ENCODE results near the gene RNFT2.
"Not testable (repeated sequence)": the region's sequence is repeated elsewhere in the genome, so short reads cannot be mapped to it uniquely, and the experiment has no call there.

RNFT2 gene

GRCh38 chr12:116731801-116732200, 6.3 kb upstream of the RNFT2 start:
- DNase-seq (ENCODE audit: low read depth), result no peak
- no peak overlapping the region for H3K4me3 ChIP-seq (ENCODE audit: low read length)
- TF ChIP-seq CTCF (conservative IDR thresholded peaks at IDR 0.05; ENCODE audit: low read length), result no peak

- H3K4me3 ChIP-seq (ENCODE audit: low read length), result no peak overlapping the region
- DNase-seq (ENCODE audit: low read depth), result no peak
- TF ChIP-seq CTCF (conservative IDR thresholded peaks at IDR 0.05; ENCODE audit: low read length), result no peak
Measured at GRCh38 chr12:116734156-116734768, 3.9 kb upstream of the RNFT2 start.

GRCh38 chr12:116735084-116735483, 3.0 kb upstream of the RNFT2 start:
- no peak for DNase-seq (ENCODE audit: low read depth)
- TF ChIP-seq CTCF (conservative IDR thresholded peaks at IDR 0.05; ENCODE audit: low read length), result no peak
- no peak overlapping the region for H3K4me3 ChIP-seq (ENCODE audit: low read length)

GRCh38 chr12:116735951-116736599, 2.0 kb upstream of the RNFT2 start:
- peak overlapping the region; percentile 4 for H3K4me3 ChIP-seq (ENCODE audit: low read length)
- no peak for TF ChIP-seq CTCF (conservative IDR thresholded peaks at IDR 0.05; ENCODE audit: low read length)
- DNase-seq (ENCODE audit: low read depth), result no peak

GRCh38 chr12:116736962-116737773, 947 bp upstream of the RNFT2 start:
- DNase-seq (ENCODE audit: low read depth), result no peak
- TF ChIP-seq CTCF (conservative IDR thresholded peaks at IDR 0.05; ENCODE audit: low read length), result no peak
- peak overlapping the region; percentile 92 for H3K4me3 ChIP-seq (ENCODE audit: low read length)

- no peak for DNase-seq (ENCODE audit: low read depth)
- TF ChIP-seq CTCF (conservative IDR thresholded peaks at IDR 0.05; ENCODE audit: low read length), result no peak
- H3K4me3 ChIP-seq (ENCODE audit: low read length), result no peak overlapping the region
Measured at GRCh38 chr12:116739381-116739887, 1.3 kb downstream of the RNFT2 start.

- not testable (repeated sequence) for H3K4me3 ChIP-seq (ENCODE audit: low read length); DNase-seq (ENCODE audit: low read depth)
Measured at GRCh38 chr12:116742787-116743186, 4.7 kb downstream of the RNFT2 start.
